ENCODE measurements around the gene PBX2.

- no peak for TF ChIP-seq CTCF (IDR thresholded peaks at IDR 0.05; ENCODE audit: low read depth, low read length)
- TF ChIP-seq POLR2A (IDR thresholded peaks at IDR 0.05; ENCODE audit: extremely low read depth, insufficient read length): no peak
- no peak for TF ChIP-seq MYC (IDR thresholded peaks at IDR 0.05; ENCODE audit: low read depth, low read length)
Observed at GRCh38 chr6:32204268-32204715, 14.3 kb upstream of the PBX2 start.

Data from NB4 (cell line).